Stimulated activated CD4-positive, alpha-beta T cell treated with anti-CD3 and anti-CD28 coated beads, Interleukin-2, amount 100 ng/mL, for 48 hours (primary cell): ENCODE measurements around the gene TSPYL6.

Experiments used
- DNase-seq, 2 donors: peaks; one replicate each; pipeline ENCODE4 v3.0.0-alpha.2; 2020

TSPYL6 gene

GRCh38 chr2:54255230-54256090 is 569 bp downstream of the TSPYL6 start:
- DNase-seq, result no peak

GRCh38 chr2:54254180-54254579 is 1.8 kb downstream of the TSPYL6 start:
- no peak for DNase-seq

- DNase-seq, result no peak
These were observed 6.4 kb downstream of the TSPYL6 start for GRCh38 chr2:54249629-54250028.

GRCh38 chr2:54247115-54247514 is 8.9 kb downstream of the TSPYL6 start:
- DNase-seq, result no peak

- no peak for DNase-seq
These were observed 15.2 kb downstream of the TSPYL6 start for GRCh38 chr2:54240515-54241469.

GRCh38 chr2:54239427-54239826 is 16.6 kb downstream of the TSPYL6 start:
- DNase-seq, result no peak

- no peak for DNase-seq
These were observed 18.6 kb downstream of the TSPYL6 start for GRCh38 chr2:54237428-54237827.

- no peak for DNase-seq
These were observed 22.0 kb downstream of the TSPYL6 start for GRCh38 chr2:54233832-54234649.

- DNase-seq, result no peak
These were observed 27.1 kb downstream of the TSPYL6 start for GRCh38 chr2:54228945-54229344.

- no peak for DNase-seq
These were observed 28.2 kb downstream of the TSPYL6 start for GRCh38 chr2:54227798-54228197.

GRCh38 chr2:54226260-54226659 is 29.8 kb downstream of the TSPYL6 start:
- DNase-seq, result no peak

GRCh38 chr2:54224997-54225396 is 31.0 kb downstream of the TSPYL6 start:
- DNase-seq, result no peak

- no peak for DNase-seq
These were observed 42.9 kb downstream of the TSPYL6 start for GRCh38 chr2:54213082-54213481.

- no peak for DNase-seq
These were observed 43.6 kb downstream of the TSPYL6 start for GRCh38 chr2:54212456-54212855.

- no peak for DNase-seq
These were observed 46.6 kb downstream of the TSPYL6 start for GRCh38 chr2:54209379-54209778.

GRCh38 chr2:54208364-54209240 is 47.4 kb downstream of the TSPYL6 start:
- DNase-seq, result no peak

- no peak for DNase-seq
These were observed 48.3 kb downstream of the TSPYL6 start for GRCh38 chr2:54207666-54208195.

GRCh38 chr2:54206596-54206995 is 49.4 kb downstream of the TSPYL6 start:
- no peak for DNase-seq

- DNase-seq, result no peak
These were observed 51.6 kb downstream of the TSPYL6 start for GRCh38 chr2:54204476-54204875.
